D341Med (cell line): ENCODE data around the gene APP.
"Not testable (repeated sequence)": the region's sequence is repeated elsewhere in the genome, so short reads cannot be mapped to it uniquely, and the experiment has no call there.

Experiments used
- DNase-seq: peaks from one replicate; pipeline ENCODE4 v3.0.0; 2012; ENCODE audit warnings: low spot score

Gene APP

DNA sequence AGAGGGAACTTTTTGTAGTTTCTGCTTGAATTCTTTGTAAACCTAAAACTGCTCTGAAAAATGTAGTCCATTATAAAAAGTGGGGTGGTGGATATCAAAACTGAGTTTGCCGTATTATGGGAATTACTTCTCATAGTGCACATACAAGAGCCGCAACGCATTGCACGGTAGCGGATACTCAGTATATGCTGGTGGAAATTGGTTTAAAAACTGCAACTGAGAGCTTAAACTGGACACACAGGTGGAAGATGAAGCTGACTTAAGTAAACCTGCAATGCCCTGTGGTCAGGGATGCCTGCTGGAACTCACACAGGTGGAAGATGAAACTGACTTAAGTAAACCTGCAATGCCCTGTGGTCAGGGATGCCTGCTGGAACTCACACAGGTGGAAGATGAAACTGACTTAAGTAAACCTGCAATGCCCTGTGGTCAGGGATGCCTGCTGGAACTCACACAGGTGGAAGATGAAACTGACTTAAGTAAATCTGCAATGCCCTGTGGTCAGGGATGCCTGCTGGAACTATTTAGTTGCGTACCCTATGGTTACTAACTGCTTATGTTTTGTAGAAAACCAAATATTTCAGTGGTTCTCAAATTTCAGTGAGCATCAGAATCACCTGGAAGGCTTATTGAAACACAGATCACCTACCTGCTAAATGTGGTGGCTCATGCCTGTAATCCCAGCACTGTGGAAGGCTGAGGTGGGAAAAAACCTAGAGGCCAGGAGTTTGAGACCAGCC is 147.8 kb downstream of the APP start:
- DNase-seq: not testable (repeated sequence)

DNA sequence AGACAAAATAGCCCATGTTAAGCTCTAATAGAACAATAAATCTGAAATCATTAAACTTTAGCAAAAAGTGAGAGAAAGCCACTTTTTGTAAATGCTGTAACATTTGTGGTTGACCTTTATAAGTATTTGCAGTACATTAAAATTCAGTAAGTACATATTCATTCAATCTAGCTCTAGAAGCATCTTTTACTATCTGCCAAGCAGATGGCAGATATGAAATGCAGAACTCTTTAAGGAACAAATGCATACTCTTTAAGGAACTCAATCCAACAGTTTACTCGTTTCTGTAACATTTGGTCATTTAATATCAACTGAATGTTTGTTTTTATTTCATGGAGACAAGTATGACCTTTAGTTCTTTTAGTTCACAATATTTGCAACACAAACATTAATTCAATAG is 150.1 kb downstream of the APP start:
- no peak for DNase-seq

DNA sequence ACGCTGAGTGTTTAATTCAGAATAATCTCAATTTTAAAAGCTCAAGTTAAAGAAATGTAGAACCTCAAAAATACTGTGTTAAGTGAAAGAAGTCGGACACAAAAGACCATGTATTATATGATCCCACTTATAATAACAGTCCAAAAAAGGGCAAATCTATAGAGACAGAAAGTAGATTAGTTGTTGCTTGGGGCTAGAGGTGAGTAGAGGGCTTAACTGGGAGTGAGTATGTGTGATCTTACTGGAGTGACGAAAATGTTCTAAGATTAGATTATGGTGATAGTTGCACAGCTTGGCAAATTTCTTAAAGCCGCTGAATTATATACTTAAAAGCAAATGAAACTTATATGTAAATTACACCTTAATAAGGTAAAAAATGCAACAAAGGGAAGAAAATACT is 150.5 kb downstream of the APP start:
- no peak for DNase-seq

DNA sequence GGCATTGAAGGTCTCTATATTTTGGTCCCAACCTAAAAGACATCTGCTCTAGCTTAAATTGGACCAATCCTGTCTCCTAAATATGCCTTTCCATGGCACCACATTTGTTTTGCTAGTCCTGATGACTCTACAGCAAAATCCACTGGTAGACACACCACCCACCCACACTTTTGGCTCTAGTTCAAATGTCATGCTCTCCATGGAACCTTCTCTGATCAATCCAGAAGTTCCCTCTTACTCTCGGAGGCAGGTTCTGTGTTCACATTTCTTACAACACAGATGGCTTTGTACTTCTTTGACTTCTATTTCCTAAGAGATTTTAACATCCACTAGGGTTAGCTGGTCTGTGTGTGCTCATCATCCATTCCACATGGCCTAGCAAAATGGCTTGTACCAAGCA is 151.3 kb downstream of the APP start:
- no peak for DNase-seq

DNA sequence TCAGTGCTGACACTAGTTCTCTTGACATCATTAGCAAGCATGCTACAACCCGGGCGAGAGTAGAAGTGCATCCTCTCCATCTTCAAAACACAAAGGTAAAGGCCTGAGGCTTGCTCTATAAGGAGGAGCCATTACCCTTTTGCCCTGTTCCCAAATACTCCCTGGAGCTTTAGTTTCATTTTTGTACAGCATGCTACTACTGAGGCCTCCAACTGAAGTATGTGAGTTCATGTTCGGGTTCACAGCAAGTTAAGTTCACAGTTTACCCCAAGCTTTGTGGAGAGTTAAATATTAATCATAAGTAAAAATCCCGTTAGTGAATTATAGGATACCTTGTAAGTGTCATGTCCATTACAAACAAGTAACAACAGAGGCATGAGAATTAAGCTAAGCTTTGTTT is 156.6 kb downstream of the APP start:
- no peak for DNase-seq

DNA sequence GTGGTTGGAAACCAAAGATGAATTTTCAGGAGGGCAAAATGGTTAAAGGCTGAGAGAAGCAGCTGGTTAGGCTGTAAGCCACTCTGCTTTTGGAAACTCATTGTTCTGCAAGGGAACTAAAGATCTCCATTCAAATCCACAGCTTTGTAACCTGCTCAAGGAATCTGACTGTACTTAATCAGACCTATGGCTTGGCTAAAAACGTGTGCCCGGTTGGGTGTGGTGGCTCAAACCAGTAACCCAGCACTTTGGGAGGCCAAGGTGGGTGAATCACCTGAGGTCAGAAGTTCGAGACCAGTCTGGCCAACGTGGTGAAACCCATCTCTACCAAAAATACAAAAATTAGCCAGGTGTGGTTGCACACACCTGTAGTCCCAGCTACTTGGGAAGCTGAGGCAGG is 158.1 kb downstream of the APP start:
- DNase-seq: not testable (repeated sequence)

DNA sequence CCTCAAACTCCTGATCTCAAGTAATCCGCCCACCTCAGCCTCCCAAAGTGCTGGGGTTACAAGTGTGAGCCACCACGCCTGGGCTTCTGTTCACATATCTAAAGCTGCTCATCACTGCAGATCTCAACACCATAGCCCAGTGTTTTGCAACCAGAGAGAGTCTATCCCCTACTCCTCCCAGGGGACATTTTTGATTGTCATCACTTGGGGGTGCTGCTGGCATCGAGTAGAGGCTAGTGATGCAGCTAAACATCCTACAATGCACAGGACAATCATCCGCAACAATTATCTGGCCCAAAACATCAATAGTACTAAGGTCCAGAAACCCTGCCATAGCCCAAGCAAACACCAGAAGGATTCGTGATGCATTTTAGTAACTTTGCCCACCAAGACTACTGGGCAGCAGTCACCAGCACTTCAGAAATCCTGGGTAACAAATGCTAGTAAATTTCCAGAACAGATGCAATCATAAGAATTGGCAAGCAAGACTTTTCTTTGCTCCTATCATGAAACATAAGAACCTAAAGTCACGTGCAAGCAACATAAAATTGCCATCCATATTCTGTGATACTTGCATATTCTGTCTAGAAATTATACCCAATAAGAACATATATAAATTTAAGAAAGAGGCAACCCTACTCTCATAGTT is 159.2 kb downstream of the APP start:
- DNase-seq: no peak

DNA sequence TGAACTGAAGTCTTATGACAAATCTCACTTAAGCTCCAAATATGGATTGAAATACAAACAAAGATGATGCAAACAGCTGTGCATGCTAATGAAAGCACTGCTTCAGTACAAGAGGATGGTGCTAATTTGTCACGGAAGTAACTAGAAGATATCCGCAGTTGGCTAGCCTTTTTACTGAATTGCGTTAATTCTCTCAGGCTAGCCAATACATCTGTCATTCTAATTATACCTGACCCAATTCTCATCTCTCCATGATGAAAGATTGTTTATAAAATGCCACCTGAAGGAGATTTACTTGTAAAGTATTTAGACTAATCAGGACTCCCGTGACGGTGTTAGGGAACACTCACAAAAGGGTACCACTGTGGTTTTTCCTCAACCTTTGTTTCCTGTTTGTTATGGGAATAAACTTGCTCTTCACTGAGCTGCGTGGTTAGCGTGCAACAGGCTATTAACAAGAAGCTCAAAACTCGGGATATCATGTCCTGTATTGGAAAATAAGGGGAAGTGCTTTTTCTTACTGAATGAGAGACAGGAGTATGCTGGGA is 162.5 kb downstream of the APP start:
- DNase-seq: no peak

DNA sequence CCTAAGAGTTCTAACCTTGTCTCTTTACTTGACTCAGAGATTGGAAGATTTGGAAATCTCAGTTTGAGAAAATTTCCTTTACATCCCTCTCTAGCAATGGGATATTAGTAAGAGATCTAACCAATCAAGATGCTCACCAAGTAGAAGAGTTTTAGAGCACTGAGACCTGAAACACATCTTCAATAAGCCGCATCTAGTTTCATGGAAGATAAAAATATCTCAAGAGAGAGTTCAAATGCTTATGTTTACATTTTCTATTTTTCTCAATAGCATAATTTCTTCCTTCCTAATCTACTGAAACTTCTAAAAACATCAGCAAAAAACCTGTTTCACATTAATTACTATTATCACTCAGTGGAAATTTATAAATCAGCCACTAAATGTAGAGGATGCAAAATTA is 165.1 kb downstream of the APP start:
- no peak for DNase-seq

DNA sequence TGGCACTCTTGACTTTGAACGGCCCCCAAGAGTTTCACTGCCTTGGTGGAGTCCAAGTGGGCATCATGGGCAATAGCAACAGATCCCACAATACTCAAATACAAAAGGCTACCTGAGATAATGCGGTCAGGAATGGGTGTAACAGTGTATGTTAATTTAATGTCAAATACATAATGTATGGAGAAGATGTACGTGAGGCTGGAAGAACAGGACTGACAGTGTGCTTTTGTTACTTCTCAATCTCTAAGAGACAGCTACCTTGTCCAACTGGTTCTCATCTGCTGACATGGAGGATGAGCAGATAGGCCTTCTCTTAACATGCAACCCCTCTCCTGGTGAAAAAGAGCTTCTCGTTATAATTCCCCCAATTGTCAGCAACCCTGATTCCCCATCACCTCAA is 167.2 kb downstream of the APP start:
- no peak for DNase-seq

DNA sequence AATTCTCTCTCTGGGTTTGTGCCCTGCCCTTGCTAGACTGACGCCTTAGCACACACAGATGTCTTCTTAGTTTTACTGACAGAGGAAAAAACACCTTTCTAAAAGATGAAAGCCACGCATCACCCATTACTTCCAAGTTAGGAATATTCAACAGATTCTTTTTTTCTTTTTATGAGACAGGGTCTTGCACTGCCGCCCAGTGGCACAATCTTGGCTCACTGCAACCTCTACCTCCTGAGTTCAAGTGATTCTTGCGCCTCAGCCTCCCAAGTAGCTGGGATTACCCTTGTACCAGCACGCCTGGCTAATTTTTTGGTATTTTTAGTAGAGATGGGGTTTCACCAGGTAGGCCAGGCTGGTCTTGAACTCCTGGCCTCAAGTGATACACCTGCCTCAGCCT is 169.2 kb downstream of the APP start:
- DNase-seq: no peak

DNA sequence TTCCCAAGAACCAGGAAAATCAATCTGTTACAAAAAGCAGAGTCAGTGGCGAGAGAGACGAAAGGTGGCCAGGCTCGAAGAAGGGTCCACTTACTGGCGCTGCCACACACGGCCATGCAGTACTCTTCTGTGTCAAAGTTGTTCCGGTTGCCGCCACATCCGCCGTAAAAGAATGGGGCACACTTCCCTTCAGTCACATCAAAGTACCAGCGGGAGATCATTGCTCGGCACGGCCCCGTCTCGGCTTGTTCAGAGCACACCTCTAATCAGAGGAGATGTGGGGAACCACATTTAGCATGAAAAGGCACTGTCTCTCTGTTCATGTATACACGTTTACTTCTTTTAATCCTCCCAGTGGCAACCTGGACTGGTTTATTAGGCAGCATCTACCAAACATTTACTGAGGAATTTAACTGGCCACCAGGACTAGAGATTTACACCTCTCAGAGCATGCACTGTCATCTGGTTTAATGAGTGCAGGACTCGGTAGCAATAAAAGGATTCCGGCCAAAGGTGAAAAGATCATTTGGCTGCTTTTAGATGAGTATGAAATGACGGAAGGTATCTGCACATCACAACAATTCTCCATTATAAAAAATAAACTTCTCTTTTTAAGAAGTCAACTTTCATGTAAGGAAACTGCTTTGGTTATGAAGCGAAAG is 170.5 kb downstream of the APP start:
- DNase-seq: no peak

DNA sequence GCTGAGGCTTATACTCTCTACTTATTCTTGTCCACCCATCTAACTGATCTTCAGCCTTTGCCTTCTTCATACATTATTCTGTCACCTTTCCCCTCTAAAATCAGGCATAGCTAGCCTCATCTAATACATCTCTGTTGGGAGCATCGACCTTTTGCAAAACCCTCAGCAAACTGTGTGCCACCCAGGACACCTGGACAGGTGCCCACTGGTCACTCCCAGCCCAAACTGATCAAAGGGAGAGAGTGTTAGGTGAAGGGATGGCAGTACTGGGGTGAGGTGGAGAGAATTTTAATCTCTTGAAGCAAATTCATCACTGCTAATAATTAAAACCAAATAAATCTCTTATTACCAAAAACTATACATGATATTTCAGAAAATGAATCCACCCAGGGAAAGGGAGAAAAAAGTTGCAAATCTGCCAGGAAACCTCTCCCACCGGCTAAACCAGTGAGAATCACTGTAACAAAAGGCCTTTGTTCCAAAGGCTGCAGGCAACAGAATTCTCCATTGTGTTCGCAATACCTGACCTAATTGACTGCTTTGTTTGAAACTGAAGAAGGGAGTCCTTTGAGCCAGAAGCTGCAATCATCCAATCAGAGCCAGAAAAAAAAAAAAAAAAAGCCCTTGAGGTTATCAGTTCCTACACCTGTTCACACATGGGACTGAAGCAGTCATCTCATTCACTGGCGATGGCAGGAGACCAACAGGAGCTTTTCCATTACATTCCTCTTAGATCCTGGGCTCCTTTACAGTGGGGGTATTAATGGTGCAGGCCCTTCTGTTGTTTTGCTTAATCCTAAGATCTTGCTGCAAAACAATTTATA is 172.6 kb downstream of the APP start:
- peak; percentile 78 for DNase-seq

DNA sequence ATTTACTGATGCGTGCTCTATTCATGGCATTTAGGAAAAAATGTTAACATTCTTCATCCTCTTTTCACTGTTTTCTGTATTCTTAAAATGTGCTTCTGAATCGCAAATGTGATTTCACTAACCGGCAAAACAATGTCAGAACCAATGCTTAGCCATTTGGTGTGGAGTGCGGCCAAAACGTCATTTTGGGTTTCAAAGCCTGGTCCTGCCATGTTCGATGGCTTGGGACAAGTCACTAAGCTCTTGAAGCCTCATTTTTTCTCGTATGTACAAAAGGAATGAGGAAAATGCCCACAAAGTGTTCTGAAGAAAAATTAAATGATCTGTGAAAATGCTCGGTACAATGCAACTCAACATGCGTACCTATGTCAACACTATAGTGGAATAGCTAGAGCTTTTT is 175.3 kb downstream of the APP start:
- DNase-seq: no peak

DNA sequence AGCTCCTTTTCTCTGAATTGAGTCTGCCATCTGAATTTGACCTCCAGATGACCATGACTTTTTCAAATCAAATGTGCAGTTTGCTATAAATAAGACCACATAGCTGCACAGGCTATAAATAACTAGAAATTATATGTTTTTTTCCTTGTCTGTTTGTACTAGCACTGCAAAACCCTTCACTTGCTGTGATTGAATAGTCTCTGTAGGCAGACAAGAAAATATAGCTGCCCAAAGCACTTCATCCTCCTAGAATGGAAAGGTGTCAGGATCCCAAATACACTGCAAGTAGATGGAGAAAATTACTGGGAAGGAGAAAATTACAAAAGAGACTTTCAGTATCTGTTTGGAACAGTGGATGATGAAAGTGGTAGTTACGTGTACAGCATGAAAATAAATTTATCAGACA is 175.8 kb downstream of the APP start:
- no peak for DNase-seq

DNA sequence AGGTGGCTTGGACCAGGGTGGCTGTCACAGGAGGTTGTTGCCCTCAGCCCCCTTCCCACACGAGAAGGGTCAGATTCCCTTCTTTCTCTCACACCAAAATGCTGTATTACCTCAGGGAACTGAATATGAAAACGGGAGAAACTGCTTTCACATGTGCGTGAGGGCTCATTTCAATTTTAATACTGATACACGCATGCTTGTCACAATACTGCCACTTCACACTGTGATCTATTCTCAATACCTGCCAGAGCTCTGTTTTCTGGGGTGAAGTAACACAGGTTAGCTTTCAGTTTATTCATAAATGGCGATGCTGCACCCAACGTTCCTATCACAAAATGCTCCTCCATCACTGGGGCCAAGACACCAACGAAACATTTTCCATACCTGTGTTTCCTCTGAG is 181.8 kb downstream of the APP start:
- no peak for DNase-seq

DNA sequence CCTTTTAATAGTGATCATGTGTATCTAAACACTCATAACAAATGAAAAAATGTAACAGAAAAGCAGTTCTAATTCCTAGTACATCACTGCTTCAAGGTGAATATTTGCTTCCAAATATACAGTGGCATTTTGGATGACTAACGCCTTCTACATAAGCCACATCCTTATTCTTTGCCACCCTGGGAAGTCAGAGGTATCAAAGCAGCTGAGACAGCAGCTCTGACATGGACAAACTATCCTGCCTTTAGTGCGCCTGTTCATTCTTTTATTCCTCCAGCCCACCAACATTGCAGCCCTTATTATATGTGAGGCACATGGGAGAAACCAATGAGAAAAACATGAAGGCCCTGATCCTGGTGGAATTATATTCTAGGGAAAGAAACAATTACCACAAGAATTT is 183.0 kb downstream of the APP start:
- no peak for DNase-seq

DNA sequence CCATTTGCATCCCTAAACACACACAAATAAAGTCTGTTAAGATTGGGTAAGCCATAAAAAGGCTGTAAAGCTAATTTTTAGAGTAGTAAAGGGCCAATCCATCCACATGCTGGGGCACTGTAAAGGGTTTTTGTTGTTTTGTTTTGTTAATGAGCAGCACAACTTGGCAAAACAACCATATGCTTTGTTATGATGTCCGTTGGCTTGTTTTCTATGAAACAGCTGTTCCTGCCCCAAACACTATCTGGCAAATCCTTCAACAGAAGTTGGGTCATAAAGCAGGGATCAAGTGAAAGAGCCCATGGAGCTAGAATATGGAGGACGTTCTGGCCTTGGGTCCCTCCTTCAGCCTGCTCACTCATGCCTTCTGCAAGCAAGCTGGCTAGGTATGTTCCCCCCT is 183.6 kb downstream of the APP start:
- no peak for DNase-seq

DNA sequence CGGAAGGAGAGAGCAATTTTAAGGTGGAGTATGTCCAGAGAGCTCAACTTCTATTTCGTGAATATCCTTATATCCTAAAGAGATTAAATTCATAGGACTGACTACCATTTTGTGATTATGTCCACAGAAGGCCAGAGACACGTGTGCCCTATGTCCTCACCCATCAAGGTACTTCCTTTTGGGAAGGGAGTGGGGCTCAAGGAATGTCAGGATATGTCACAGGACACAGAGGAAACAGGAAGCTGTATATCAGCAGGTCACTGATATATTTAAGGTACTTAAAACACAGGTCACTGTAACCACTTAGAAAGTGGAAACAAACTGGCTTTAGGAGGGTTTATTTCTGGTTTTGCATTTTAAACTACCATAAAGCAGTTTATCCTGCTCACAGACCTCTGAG is 184.6 kb downstream of the APP start:
- DNase-seq: no peak

DNA sequence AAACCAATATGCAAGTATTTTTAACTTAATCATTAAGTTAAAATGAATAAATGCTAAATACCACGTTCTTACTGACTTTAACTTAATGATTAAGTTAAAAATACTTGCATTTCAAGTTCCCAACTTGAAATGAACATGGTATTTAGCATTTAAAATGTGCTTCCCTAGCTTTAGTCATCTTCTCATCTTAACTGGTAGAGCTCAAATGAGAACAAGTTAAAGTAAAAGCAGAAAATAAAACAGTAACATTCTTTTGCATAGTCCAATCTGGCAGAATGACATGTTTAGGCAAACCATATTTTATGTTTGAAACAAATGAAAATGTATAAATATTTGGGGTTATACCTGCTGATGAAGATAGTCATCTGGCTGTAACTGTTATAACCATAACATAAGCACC is 186.0 kb downstream of the APP start:
- no peak for DNase-seq

DNA sequence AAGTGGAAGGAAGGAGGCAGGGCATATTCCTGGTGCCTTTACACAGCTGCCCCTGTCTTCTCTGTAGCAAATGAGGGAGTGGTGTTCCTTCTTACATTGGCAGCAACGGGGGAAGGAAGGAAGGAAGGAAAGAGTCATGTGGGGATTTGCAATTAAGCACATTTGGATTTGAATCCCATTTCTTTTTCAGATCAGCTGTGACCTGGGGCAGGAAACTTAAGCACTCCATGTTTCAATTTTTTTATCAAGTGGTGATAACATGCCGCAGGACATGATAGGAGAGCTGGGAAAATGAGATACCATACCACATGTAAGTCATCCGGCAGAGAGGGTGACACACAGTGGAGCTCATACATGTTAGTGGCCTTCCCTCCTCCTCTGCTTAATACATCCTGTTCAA is 186.8 kb downstream of the APP start:
- DNase-seq: no peak

DNA sequence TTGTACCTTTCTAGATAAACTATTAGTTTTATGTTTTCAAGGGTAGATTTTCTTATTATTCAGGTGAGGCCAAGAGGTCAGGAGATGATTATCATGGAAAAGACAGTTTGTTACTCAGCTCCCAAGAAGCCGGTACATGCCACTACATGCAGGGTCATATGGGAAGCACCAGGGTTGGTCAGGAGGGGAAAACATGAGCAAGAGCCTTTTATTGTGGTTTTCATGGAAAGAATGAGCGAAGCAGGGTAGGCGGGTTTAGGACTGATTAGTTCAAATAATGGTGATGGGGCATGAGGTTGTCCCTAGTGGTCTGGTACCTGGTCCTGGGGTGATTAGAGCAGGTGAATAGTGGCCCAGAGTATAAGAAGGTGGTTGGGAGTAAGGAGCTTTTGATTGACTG is 189.9 kb downstream of the APP start:
- no peak for DNase-seq
